HCT116 (cell line): Measurements from ENCODE around the gene AMMECR1. TPM values are rescaled to one million over a fixed set of nuclear protein-coding genes. Genes with fewer than 3 reads are reported as not detected.

Experiments used
- ATAC-seq: fragments of 200-7000 bp; cut with Tn5 transposase; 2 replicates; pipeline ENCODE4 v1.9.1; 2020; ENCODE audit warnings: mild to moderate bottlenecking, moderate library complexity
- BruUV-seq: library from RNA; stranded (reverse); fragments of 400-500 nt; replicated peaks from 2 replicates; lab custom pipeline; 2021; lab: Mats Ljungman, UMichigan
- CTCF ChIA-PET: fragments of 300-600 bp; sonication (Branson Sonifier 250); formaldehyde crosslinking; loops from one replicate; lab custom pipeline; 2021; ENCODE audit warnings: antibody characterized with exemption; lab: Charles Lee
- POLR2A ChIA-PET: fragments of 300-600, 350-600 bp; sonication (Branson Sonifier 250); formaldehyde crosslinking; loops from one replicate; lab custom pipeline; 2021; ENCODE audit warnings: antibody characterized with exemption; lab: Charles Lee
- RAD21 ChIA-PET, 2 experiments: fragments of 300-600 bp; sonication (Branson Sonifier 250); formaldehyde crosslinking; loops; one replicate each; lab custom pipeline; 2023; ENCODE audit warnings: low total read pairs in 2 of 2; ENCODE audit not compliant: uncharacterized antibody in 2 of 2, unreplicated experiment in 2 of 2, low non-redundant PET in 1 of 2; lab: Charles Lee
- DNase-seq: peaks from one replicate; pipeline ENCODE4 v3.0.0-alpha.2; 2010; ENCODE audit warnings: low read depth, low spot score
- H2AFZ ChIP-seq: fragments of 200-600 bp; shearing (Covaris generic), sonication (generic); 2 replicates; pipeline ENCODE4 v1.6.1; 2017; ENCODE audit warnings: low read depth, mixed run types, mixed read lengths, antibody characterized with exemption, low read length; ENCODE audit not compliant: poor library complexity, severe bottlenecking
- H3K27ac ChIP-seq: 2 replicates; pipeline ENCODE4 v1.5.1; 2012; ENCODE audit warnings: low read depth, low read length
- H3K27me3 ChIP-seq: fragments of 200-600 bp; sonication (generic); 2 replicates; pipeline ENCODE4 v1.6.1; 2016; ENCODE audit warnings: mixed run types, low read length, mixed read lengths; ENCODE audit not compliant: insufficient read depth
- H3K36me3 ChIP-seq, 2 experiments: fragments of 200-500 bp in 1 of 2; fragments of 200-600 bp in 1 of 2; sonication (Bioruptor generic) in 1 of 2; sonication (generic) in 1 of 2; 2 replicates each; pipeline versions ENCODE4 v1.5.1 to v1.6.1; 2014 to 2016; ENCODE audit warnings: low read length in 2 of 2, inconsistent platforms in 1 of 2, mixed read lengths in 1 of 2, mixed run types in 1 of 2; ENCODE audit not compliant: insufficient read depth in 2 of 2, control insufficient read depth in 1 of 2
- H3K4me1 ChIP-seq, 2 experiments: fragments of 200-600 bp in 1 of 2; sonication (generic) in 1 of 2; 2 replicates each; pipeline versions ENCODE4 v1.5.1 to v1.6.1; 2012 to 2017; ENCODE audit warnings: low read length in 2 of 2, inconsistent platforms in 1 of 2, mild to moderate bottlenecking in 1 of 2, mixed read lengths in 1 of 2, mixed run types in 1 of 2, moderate library complexity in 1 of 2; ENCODE audit not compliant: insufficient read depth in 2 of 2, control insufficient read depth in 1 of 2
- H3K4me2 ChIP-seq: fragments of 200-600 bp; sonication (generic); 2 replicates; pipeline ENCODE4 v1.6.1; 2017; ENCODE audit warnings: mixed run types, low read length, mixed read lengths
- H3K4me3 ChIP-seq, 2 experiments: fragments of 200-600 bp in 1 of 2; sonication (generic) in 1 of 2; replicated peaks in 1 of 2; 2 replicates each; pipeline ENCODE4 v1.5.1; 2011 to 2016; ENCODE audit warnings: low read length in 2 of 2, control low read depth in 1 of 2, low read depth in 1 of 2, mild to moderate bottlenecking in 1 of 2, mixed read lengths in 1 of 2, mixed run types in 1 of 2
- H3K79me2 ChIP-seq: fragments of 200-600 bp; sonication (generic); 2 replicates; pipeline ENCODE4 v1.6.1; 2017; ENCODE audit warnings: mild to moderate bottlenecking, mixed run types, low read length, moderate library complexity, mixed read lengths; ENCODE audit not compliant: insufficient read depth
- H3K9ac ChIP-seq: fragments of 200-600 bp; sonication (generic); 2 replicates; pipeline ENCODE4 v1.6.1; 2016; ENCODE audit warnings: low read length, mixed read lengths
- H3K9me2 ChIP-seq: fragments of 200-600 bp; sonication (generic), shearing (Covaris generic); 2 replicates; pipeline ENCODE4 v1.6.1; 2017; ENCODE audit warnings: mixed run types, mild to moderate bottlenecking, moderate library complexity; ENCODE audit not compliant: insufficient read depth
- H3K9me3 ChIP-seq, 2 experiments: fragments of 200-500 bp in 1 of 2; fragments of 200-600 bp in 1 of 2; sonication (Bioruptor generic) in 1 of 2; sonication (generic) in 1 of 2; 2 replicates each; pipeline ENCODE4 v1.6.1; 2014 to 2017; ENCODE audit warnings: low read length in 2 of 2, mixed read lengths in 2 of 2, inconsistent platforms in 1 of 2, low read depth in 1 of 2, mild to moderate bottlenecking in 1 of 2, mixed run types in 1 of 2, moderate library complexity in 1 of 2; ENCODE audit not compliant: control insufficient read depth in 1 of 2, insufficient read depth in 1 of 2
- H4K20me1 ChIP-seq: fragments of 200-600 bp; sonication (generic), shearing (Covaris generic); 2 replicates; pipeline ENCODE4 v1.6.1; 2017; ENCODE audit warnings: mixed run types, mild to moderate bottlenecking, moderate library complexity; ENCODE audit not compliant: insufficient read depth
- ATF3 ChIP-seq: IDR thresholded peaks from 2 replicates; pipeline ENCODE4 v1.6.1; 2012
- CBX3 ChIP-seq: IDR thresholded peaks from 2 replicates; pipeline ENCODE4 v1.6.1; 2012; ENCODE audit warnings: low read depth
- CEBPB ChIP-seq: IDR thresholded peaks from 2 replicates; pipeline ENCODE4 v1.6.1; 2012; ENCODE audit warnings: low read depth
- CTCF ChIP-seq, 3 experiments: fragments of 200-600 bp in 1 of 3; sonication (generic) in 1 of 3; IDR thresholded peaks in 2 of 3; conservative IDR thresholded peaks in 1 of 3; 2 replicates each; pipeline ENCODE4 v1.5.1; 2012 to 2017; ENCODE audit warnings: low read depth in 2 of 3, low read length in 2 of 3, antibody characterized with exemption in 1 of 3, borderline replicate concordance in 1 of 3, control low read depth in 1 of 3, mild to moderate bottlenecking in 1 of 3, mixed read lengths in 1 of 3, mixed run types in 1 of 3, moderate library complexity in 1 of 3; ENCODE audit not compliant: insufficient read depth in 1 of 3
- EGR1 ChIP-seq: IDR thresholded peaks from 2 replicates; pipeline ENCODE4 v1.6.1; 2012; ENCODE audit warnings: low read depth
- ELF1 ChIP-seq: IDR thresholded peaks from 2 replicates; pipeline ENCODE4 v1.6.1; 2012; ENCODE audit warnings: low read depth, borderline replicate concordance
- EZH2 ChIP-seq: fragments of 200-600 bp; sonication (generic); IDR thresholded peaks from 2 replicates; pipeline ENCODE4 v1.6.1; 2017; ENCODE audit warnings: antibody characterized with exemption, mixed run types
- FOSL1 ChIP-seq: IDR thresholded peaks from 2 replicates; pipeline ENCODE4 v1.6.1; 2012; ENCODE audit warnings: low read depth
- JUND ChIP-seq: IDR thresholded peaks from 2 replicates; pipeline ENCODE4 v1.6.1; 2012
- MAX ChIP-seq: IDR thresholded peaks from 2 replicates; pipeline ENCODE4 v1.6.1; 2012
- POLR2A ChIP-seq: IDR thresholded peaks from 2 replicates; pipeline ENCODE4 v1.7.0; 2011; ENCODE audit warnings: borderline replicate concordance; ENCODE audit not compliant: insufficient read depth, insufficient read length; ENCODE audit errors: extremely low read depth
- POLR2AphosphoS5 ChIP-seq: IDR thresholded peaks from 2 replicates; pipeline ENCODE4 v1.6.1; 2011; ENCODE audit warnings: mild to moderate bottlenecking, low read depth, low read length, moderate library complexity
- RAD21 ChIP-seq: IDR thresholded peaks from 2 replicates; pipeline ENCODE4 v1.6.1; 2012; ENCODE audit warnings: low read depth, mild to moderate bottlenecking
- REST ChIP-seq: IDR thresholded peaks from 2 replicates; pipeline ENCODE4 v1.6.1; 2012; ENCODE audit warnings: low read depth
- SIN3A ChIP-seq: IDR thresholded peaks from 2 replicates; pipeline ENCODE4 v1.6.1; 2012; ENCODE audit warnings: low read depth
- SRF ChIP-seq: IDR thresholded peaks from 2 replicates; pipeline ENCODE4 v1.6.1; 2012; ENCODE audit warnings: low read depth
- TCF7L2 ChIP-seq: IDR thresholded peaks from 2 replicates; pipeline ENCODE4 v1.7.0; 2011; ENCODE audit warnings: borderline replicate concordance, inconsistent platforms; ENCODE audit not compliant: insufficient read depth, insufficient read length; ENCODE audit errors: extremely low read depth
- ZBTB33 ChIP-seq: IDR thresholded peaks from 2 replicates; pipeline ENCODE4 v1.6.1; 2011; ENCODE audit warnings: mild to moderate bottlenecking, low read length, moderate library complexity; ENCODE audit not compliant: insufficient replicate concordance; ENCODE audit errors: extremely low read depth
- ZFX ChIP-seq: fragments of 450-650 bp; IDR thresholded peaks from 2 replicates; pipeline ENCODE4 v1.6.1; 2017
- ZNF274 ChIP-seq: fragments of 200-500 bp; sonication (Bioruptor generic); IDR thresholded peaks from 2 replicates; pipeline ENCODE4 v1.6.1; 2014; ENCODE audit warnings: mild to moderate bottlenecking, low read depth, low read length, inconsistent platforms
- intact Hi-C: fragments of 100-400 bp; cut with micrococcal nuclease; formaldehyde crosslinking; loops from 2 replicates; pipeline ENCODE4 v1.10.0; 2022
- total RNA-seq: library from RNA; stranded (reverse); gene quantifications from one replicate; pipeline ENCODE4 v1.2.1, GENCODE V29; 2021; ENCODE audit not compliant: unreplicated experiment

AMMECR1 gene
- total RNA-seq, 1 experiment from 2014 or later, result 9.2 TPM

- Histone ChIP-seq H3K36me3 (no peaks in the 10 kb centered on the region), H4K20me1 (no peaks in the 10 kb centered on the region), H3K4me2 (no peak overlapping the region), H3K79me2 (no peaks in the 10 kb centered on the region), H3K9me2 (no peaks in the 10 kb centered on the region), H3K4me3 (no peak overlapping the region), H3K27me3 (no peaks in the 10 kb centered on the region), H3K9me3 (no peaks in the 10 kb centered on the region), H3K27ac (no peak overlapping the region), H3K4me1 (peaks cover 2 to 18% of the 10 kb centered on the region in 2 experiments; a peak in 1 of 4 replicates), H2AFZ (no peak overlapping the region), H3K9ac (no peak overlapping the region)
- DNase-seq (no peak), ATAC-seq (no peak)
- RAD21 ChIA-PET, result no interaction called here
- intact Hi-C loops, result no loop called here
- no TSS peak for BruUV-seq
- POLR2A ChIA-PET, result no interaction called here
- TF ChIP-seq ATF3 (no peak), ZNF274 (no peak), EZH2 (no peak), POLR2A (no peak), EGR1 (no peak), SIN3A (no peak), MAX (no peak), CBX3 (no peak), JUND (no peak), CEBPB (no peak), ELF1 (no peak), REST (no peak), SRF (no peak), FOSL1 (no peak), ZBTB33 (no peak), ZFX (no peak), CTCF (IDR thresholded peaks at IDR 0.05 in 2 of 3, conservative IDR thresholded peaks at IDR 0.05 in 1 of 3; ENCODE audit: borderline replicate concordance in 1 of 3, insufficient read depth in 1 of 3, low read depth in 2 of 3, low read length in 2 of 3) (no peak), RAD21 (no peak), TCF7L2 (no peak), POLR2AphosphoS5 (no peak)
- CTCF ChIA-PET, result no interaction called here
These were observed 146.4 kb downstream of the AMMECR1 start for GRCh38 chrX:110171442-110171841.
